Measurements from ENCODE around the gene PIGS.

PIGS gene

GRCh38 chr17:28515518-28515917, 55.8 kb downstream of the PIGS start:
- no peak overlapping the region for H3K4me3 ChIP-seq (ENCODE audit: low read depth, low read length)
- TF ChIP-seq CTCF (IDR thresholded peaks at IDR 0.05; ENCODE audit: borderline replicate concordance, insufficient read depth, low read depth, low read length) = no peak

GRCh38 chr17:28514561-28515002, 56.7 kb downstream of the PIGS start:
- no peak for TF ChIP-seq CTCF (IDR thresholded peaks at IDR 0.05; ENCODE audit: borderline replicate concordance, insufficient read depth, low read depth, low read length)
- no peak overlapping the region for H3K4me3 ChIP-seq (ENCODE audit: low read depth, low read length)

- no peak for TF ChIP-seq CTCF (IDR thresholded peaks at IDR 0.05; ENCODE audit: borderline replicate concordance, insufficient read depth, low read depth, low read length)
- no peak overlapping the region for H3K4me3 ChIP-seq (ENCODE audit: low read depth, low read length)
These were observed 57.8 kb downstream of the PIGS start for GRCh38 chr17:28513476-28513875.

GRCh38 chr17:28511858-28512461, 59.4 kb downstream of the PIGS start:
- TF ChIP-seq CTCF (IDR thresholded peaks at IDR 0.05; ENCODE audit: borderline replicate concordance, insufficient read depth, low read depth, low read length) = no peak
- no peak overlapping the region for H3K4me3 ChIP-seq (ENCODE audit: low read depth, low read length)

- H3K4me3 ChIP-seq (ENCODE audit: low read depth, low read length) = no peak overlapping the region
- TF ChIP-seq CTCF (IDR thresholded peaks at IDR 0.05; ENCODE audit: borderline replicate concordance, insufficient read depth, low read depth, low read length) = no peak
These were observed 61.5 kb downstream of the PIGS start for GRCh38 chr17:28509789-28510188.

- no peak for TF ChIP-seq CTCF (IDR thresholded peaks at IDR 0.05; ENCODE audit: borderline replicate concordance, insufficient read depth, low read depth, low read length)
- no peak overlapping the region for H3K4me3 ChIP-seq (ENCODE audit: low read depth, low read length)
These were observed 63.1 kb downstream of the PIGS start for GRCh38 chr17:28508211-28508724.

- no peak overlapping the region for H3K4me3 ChIP-seq (ENCODE audit: low read depth, low read length)
- no peak for TF ChIP-seq CTCF (IDR thresholded peaks at IDR 0.05; ENCODE audit: borderline replicate concordance, insufficient read depth, low read depth, low read length)
These were observed 63.6 kb downstream of the PIGS start for GRCh38 chr17:28507567-28508203.
